ENCODE data around the gene FOXF2.

The FOXF2 gene

DNA sequence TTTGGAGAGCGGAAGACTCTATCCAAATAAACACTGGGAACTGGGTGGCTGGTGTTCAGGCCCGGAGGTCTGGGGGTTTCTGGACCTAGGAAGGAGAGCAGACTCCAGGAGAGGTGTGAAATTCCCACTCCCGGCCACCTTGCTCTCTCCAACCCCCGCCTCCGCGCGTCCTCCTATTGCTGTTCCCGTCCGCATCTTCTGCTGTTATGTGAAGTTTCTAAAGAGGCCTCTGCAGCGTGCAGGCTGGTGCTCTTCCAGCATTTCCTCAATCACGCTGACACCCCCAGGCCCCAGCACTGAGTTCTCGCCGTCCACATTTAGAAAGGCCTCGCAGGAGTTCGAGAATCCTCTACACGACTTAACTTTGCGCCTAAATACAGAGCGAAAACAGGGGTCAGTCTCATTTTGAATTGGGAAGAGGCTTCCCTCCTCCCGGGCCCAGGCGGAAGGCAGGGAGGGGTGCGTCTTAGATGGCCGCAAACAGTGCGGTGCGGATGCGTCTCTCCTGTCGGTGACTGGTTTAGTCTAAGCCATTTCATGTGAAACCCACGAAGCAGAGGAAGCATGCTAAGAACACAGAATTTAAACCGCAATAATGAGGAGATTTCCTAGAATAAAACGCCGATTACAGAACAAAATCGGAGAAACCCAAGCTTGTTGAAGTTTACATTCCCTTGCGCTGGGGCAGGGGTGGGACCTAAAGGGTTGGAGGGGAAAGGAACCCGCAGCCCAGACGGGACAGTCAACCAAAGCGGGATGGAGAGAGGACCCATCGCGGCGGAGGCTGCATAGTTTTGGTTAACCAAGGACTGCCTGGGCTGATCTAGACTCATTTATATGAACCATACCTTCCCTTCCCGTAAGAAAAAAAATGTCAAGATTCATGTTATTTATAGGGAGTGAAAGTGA, 4.0 kb upstream of the FOXF2 start:
- peaks cover 98% of the 10 kb centered on the region for H3K27me3 ChIP-seq (ENCODE audit: control insufficient read depth, insufficient read depth, low read length)
- no peak overlapping the region for H3K27ac ChIP-seq (ENCODE audit: low read depth, low read length)
- no peak overlapping the region for H3K4me3 ChIP-seq (ENCODE audit: low read depth, low read length)
- no peaks in the 10 kb centered on the region for H3K9me3 ChIP-seq (ENCODE audit: control insufficient read depth, insufficient read depth, low read length)
- H3K4me1 ChIP-seq (ENCODE audit: control insufficient read depth, insufficient read depth, low read length): peaks cover 20% of the 10 kb centered on the region
- H3K9ac ChIP-seq (ENCODE audit: low read depth, low read length): no peak overlapping the region
- H3K36me3 ChIP-seq (ENCODE audit: control insufficient read depth, insufficient read depth, low read length): no peaks in the 10 kb centered on the region

DNA sequence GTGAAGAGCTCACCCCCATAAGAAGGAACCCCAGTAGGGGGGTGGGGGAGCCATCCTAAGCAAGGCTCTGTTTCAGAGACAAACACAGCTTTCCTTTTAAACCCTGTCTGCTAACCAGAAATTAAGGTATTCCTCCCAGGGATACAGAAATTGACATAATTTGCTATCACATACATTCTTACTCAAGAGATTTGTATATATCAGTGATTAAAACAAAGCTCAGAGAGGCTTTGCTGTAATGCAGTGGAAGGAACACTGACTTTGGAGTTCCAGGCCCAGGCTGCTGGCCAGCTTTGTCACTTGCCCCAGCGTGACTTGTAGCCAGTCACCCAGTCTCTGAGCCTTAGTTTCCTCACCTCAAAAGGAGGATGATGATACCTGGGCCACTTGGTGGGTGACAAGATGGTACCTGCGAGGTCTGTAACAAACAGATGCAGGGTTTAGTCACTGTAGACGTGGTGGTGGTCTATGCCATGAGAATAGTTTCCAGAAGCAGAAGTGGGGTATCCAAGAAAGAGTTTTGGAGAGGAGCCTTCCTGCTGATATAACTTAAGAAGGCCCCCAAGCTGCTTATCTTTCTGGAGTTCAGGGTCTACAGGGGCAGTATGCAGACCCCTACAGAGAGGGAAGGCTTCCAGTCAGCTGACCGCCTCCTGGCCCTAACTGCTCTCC, 3.2 kb upstream of the FOXF2 start:
- H3K4me1 ChIP-seq (ENCODE audit: control insufficient read depth, insufficient read depth, low read length): peaks cover 19% of the 10 kb centered on the region
- no peak overlapping the region for H3K27ac ChIP-seq (ENCODE audit: low read depth, low read length)
- peaks cover 98% of the 10 kb centered on the region for H3K27me3 ChIP-seq (ENCODE audit: control insufficient read depth, insufficient read depth, low read length)
- H3K36me3 ChIP-seq (ENCODE audit: control insufficient read depth, insufficient read depth, low read length): no peaks in the 10 kb centered on the region
- H3K9me3 ChIP-seq (ENCODE audit: control insufficient read depth, insufficient read depth, low read length): no peaks in the 10 kb centered on the region
- no peak overlapping the region for H3K9ac ChIP-seq (ENCODE audit: low read depth, low read length)
- H3K4me3 ChIP-seq (ENCODE audit: low read depth, low read length): no peak overlapping the region

DNA sequence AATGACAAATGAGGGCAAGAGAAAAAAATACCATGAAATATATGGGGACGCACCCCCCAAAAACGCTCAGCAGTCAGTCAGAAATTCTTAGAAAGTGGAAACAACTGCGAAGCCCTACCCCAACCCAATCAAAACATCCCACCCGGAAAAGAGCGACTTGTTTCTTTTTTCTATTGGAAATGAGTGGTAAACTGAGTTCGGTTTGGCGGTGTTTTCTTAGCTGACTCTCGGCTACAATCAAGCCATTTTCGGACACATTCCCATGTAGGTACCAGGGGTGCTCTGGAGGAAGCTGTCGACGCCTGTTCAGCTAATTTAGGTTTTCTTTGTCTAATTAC, 1.9 kb upstream of the FOXF2 start:
- Histone ChIP-seq H3K27me3 (ENCODE audit: control insufficient read depth, insufficient read depth, low read length) (peaks cover 98% of the 10 kb centered on the region), H3K9me3 (ENCODE audit: control insufficient read depth, insufficient read depth, low read length) (no peaks in the 10 kb centered on the region)

DNA sequence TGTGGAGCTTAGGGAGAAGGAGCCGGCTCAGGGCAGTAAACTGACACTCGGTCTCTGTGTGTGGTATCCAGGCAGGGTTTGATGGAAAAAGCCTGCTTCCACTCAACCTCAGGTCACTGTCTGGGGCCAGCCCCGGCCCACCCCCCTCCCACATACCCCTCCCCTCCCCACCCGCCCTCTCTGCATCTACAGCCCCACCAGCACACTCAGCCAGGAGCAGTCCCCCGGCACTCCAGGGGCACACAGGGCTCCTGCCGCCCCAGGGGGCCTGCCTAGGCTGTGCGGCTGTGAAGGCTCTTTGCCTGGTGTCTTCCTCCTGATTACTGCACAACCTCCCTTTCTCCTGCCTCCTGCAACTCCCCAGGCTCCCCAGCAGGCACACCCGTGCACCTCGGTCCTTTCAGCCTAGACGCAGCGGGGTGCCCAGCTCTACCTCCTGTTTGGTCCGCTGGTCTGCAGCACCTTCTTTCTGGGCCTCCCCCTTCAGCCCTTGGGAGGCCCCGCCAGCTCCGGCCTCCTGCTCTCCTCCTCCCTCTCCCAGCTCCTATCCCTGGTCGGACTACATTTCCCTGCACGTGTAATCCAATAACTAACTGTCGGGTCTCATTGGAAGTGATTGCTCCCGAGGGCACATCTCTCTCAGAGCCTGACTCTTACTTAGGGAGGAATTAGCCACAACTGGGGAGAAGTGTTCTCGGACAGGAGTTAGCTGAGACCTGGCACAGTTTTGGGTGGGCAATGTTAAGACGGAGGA, 1.3 kb upstream of the FOXF2 start:
- Histone ChIP-seq H3K4me1 (ENCODE audit: control insufficient read depth, insufficient read depth, low read length) (peaks cover 21% of the 10 kb centered on the region), H3K9ac (ENCODE audit: low read depth, low read length) (no peak overlapping the region), H3K4me3 (ENCODE audit: low read depth, low read length) (no peak overlapping the region), H3K27ac (ENCODE audit: low read depth, low read length) (no peak overlapping the region), H3K27me3 (ENCODE audit: control insufficient read depth, insufficient read depth, low read length) (peaks cover 98% of the 10 kb centered on the region), H3K36me3 (ENCODE audit: control insufficient read depth, insufficient read depth, low read length) (no peaks in the 10 kb centered on the region), H3K9me3 (ENCODE audit: control insufficient read depth, insufficient read depth, low read length) (no peaks in the 10 kb centered on the region)

More for the DNA sequence above, 1.9 kb upstream of the FOXF2 start:
- Histone ChIP-seq H3K4me3 (ENCODE audit: low read depth, low read length) (no peak overlapping the region), H3K36me3 (ENCODE audit: control insufficient read depth, insufficient read depth, low read length) (no peaks in the 10 kb centered on the region), H3K9ac (ENCODE audit: low read depth, low read length) (no peak overlapping the region), H3K4me1 (ENCODE audit: control insufficient read depth, insufficient read depth, low read length) (peaks cover 17% of the 10 kb centered on the region), H3K27ac (ENCODE audit: low read depth, low read length) (no peak overlapping the region)

DNA sequence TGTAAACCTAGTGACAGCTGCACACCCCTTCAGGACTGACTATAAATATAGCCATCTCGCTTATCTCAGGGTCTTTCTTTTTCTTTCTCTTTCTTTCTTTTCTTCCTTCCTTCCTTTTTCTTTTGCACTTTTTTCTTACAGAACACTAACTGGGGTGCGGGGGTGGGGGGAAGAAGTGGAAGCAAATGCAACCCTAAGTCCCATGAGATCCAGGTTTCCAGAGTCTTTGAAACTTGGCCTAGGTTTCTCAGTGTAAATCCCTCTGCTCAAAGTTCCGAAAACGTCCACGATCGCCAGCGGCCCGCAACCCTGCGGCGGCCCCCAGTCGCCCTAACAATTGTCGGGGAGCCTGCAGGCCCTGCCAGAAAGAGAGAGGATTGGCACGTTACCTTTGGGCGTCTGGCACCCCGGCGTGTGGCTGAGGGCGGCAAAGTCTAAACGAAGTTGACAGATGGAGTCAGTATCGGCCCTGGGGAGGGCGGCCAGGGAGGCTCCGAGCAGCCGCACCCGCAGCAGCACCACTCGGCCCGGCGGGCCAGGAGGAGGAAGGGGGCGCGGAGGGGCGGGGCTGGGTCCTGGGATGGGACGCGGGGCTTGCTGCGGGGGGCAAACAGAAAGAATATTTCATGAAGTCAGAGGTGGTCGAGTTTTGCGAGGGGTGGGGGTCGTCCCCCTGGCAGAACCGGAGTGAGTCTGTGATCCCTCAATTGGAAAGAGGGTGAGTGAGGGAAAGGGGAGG, 577 bp upstream of the FOXF2 start:
- Histone ChIP-seq H3K9me3 (ENCODE audit: control insufficient read depth, insufficient read depth, low read length) (no peaks in the 10 kb centered on the region), H3K4me1 (ENCODE audit: control insufficient read depth, insufficient read depth, low read length) (peaks cover 25% of the 10 kb centered on the region), H3K4me3 (ENCODE audit: low read depth, low read length) (peak overlapping the region; percentile 6; the same call in 1 of the 2 replicates), H3K36me3 (ENCODE audit: control insufficient read depth, insufficient read depth, low read length) (no peaks in the 10 kb centered on the region), H3K9ac (ENCODE audit: low read depth, low read length) (no peak overlapping the region), H3K27me3 (ENCODE audit: control insufficient read depth, insufficient read depth, low read length) (peaks cover 98% of the 10 kb centered on the region), H3K27ac (ENCODE audit: low read depth, low read length) (no peak overlapping the region)

DNA sequence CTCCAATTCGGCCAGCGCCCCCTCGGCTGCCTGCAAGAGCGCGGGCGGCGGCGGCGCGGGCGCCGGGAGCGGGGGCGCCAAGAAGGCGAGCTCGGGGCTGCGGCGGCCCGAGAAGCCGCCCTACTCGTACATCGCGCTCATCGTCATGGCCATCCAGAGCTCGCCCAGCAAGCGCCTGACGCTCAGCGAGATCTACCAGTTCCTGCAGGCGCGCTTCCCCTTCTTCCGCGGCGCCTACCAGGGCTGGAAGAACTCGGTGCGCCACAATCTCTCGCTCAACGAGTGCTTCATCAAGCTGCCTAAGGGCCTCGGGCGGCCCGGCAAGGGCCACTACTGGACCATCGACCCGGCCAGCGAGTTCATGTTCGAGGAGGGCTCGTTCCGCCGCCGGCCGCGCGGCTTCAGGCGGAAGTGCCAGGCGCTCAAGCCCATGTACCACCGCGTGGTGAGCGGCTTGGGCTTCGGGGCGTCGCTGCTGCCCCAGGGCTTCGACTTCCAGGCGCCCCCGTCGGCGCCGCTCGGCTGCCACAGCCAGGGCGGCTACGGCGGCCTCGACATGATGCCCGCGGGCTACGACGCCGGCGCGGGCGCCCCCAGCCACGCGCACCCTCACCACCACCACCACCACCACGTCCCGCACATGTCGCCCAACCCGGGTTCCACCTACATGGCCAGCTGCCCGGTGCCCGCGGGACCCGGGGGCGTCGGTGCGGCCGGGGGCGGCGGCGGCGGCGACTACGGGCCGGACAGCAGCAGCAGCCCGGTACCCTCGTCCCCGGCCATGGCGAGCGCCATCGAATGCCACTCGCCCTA, 963 bp downstream of the FOXF2 start:
- Histone ChIP-seq H3K36me3 (ENCODE audit: control insufficient read depth, insufficient read depth, low read length) (no peaks in the 10 kb centered on the region), H3K4me3 (ENCODE audit: low read depth, low read length) (peak overlapping the region; percentile 32; the same call in 1 of the 2 replicates), H3K27me3 (ENCODE audit: control insufficient read depth, insufficient read depth, low read length) (peaks cover 98% of the 10 kb centered on the region), H3K4me1 (ENCODE audit: control insufficient read depth, insufficient read depth, low read length) (peaks cover 16% of the 10 kb centered on the region), H3K9me3 (ENCODE audit: control insufficient read depth, insufficient read depth, low read length) (no peaks in the 10 kb centered on the region), H3K27ac (ENCODE audit: low read depth, low read length) (no peak overlapping the region), H3K9ac (ENCODE audit: low read depth, low read length) (no peak overlapping the region)

DNA sequence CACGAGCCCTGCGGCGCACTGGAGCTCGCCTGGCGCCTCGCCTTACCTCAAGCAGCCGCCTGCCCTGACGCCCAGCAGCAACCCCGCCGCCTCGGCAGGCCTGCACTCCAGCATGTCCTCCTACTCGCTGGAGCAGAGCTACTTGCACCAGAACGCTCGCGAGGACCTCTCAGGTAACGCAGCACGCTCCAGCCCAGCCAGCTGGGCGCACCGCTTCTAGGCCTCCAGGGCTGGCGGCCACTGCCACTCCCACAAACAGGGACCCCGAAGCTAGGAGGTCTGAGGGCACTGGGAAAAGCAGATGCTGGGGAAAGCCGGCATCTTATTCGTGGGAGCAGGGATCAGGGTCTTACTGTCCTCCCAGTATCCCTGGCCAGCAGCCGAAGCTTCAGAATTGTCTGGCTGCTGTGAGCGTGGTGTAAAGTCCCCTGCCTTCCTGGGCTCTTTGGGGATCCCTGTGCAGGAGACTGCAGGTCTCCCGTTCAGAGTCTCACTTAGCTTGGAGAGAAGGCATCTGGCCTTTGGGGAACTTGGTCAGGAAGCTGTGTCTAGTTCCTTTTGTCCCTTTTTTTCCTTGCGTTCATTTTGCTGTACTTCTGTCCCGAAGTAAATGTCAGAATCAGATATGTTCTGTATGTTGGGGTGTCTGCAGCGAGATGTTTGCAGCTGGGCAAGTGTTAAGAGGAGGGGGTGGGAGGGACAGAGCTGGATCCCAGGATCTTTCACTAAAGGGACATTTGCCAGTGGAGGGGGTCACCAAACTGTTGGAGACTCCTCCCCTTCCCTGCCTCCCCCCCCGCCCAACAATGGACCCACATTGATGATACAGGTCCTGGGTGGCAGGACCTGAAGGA, 1.8 kb downstream of the FOXF2 start:
- Histone ChIP-seq H3K36me3 (ENCODE audit: control insufficient read depth, insufficient read depth, low read length) (no peaks in the 10 kb centered on the region), H3K27ac (ENCODE audit: low read depth, low read length) (no peak overlapping the region), H3K4me1 (ENCODE audit: control insufficient read depth, insufficient read depth, low read length) (peaks cover 16% of the 10 kb centered on the region), H3K4me3 (ENCODE audit: low read depth, low read length) (no peak overlapping the region), H3K27me3 (ENCODE audit: control insufficient read depth, insufficient read depth, low read length) (peaks cover 98% of the 10 kb centered on the region), H3K9me3 (ENCODE audit: control insufficient read depth, insufficient read depth, low read length) (no peaks in the 10 kb centered on the region), H3K9ac (ENCODE audit: low read depth, low read length) (no peak overlapping the region)

DNA sequence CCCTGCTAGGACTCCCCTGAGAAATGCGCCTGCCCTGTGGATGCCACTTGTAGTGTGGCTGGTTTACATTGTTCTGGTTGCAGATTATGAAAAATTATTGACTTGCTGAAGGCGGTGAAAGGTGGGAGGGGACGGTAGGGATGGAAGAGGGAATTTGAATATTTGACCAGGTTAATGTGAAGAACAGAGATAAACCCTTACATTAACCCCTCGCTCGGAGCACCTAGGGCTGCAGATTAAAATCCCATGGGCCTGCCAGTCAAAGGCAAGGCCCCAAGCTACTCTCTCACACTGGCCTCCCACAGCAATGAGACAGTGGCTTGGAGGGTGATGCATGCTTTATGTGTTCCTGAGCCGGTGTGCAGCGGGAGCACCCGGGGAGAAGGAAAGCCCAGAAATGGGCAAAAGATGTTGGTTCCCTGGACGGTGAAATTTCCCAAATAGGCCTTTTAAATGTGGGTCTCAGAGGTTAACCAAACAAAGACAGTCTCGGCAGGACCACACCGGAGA, 2.5 kb downstream of the FOXF2 start:
- Histone ChIP-seq H3K9me3 (ENCODE audit: control insufficient read depth, insufficient read depth, low read length) (no peaks in the 10 kb centered on the region), H3K4me3 (ENCODE audit: low read depth, low read length) (no peak overlapping the region), H3K4me1 (ENCODE audit: control insufficient read depth, insufficient read depth, low read length) (peaks cover 16% of the 10 kb centered on the region), H3K9ac (ENCODE audit: low read depth, low read length) (no peak overlapping the region), H3K36me3 (ENCODE audit: control insufficient read depth, insufficient read depth, low read length) (no peaks in the 10 kb centered on the region), H3K27me3 (ENCODE audit: control insufficient read depth, insufficient read depth, low read length) (peaks cover 98% of the 10 kb centered on the region), H3K27ac (ENCODE audit: low read depth, low read length) (no peak overlapping the region)

DNA sequence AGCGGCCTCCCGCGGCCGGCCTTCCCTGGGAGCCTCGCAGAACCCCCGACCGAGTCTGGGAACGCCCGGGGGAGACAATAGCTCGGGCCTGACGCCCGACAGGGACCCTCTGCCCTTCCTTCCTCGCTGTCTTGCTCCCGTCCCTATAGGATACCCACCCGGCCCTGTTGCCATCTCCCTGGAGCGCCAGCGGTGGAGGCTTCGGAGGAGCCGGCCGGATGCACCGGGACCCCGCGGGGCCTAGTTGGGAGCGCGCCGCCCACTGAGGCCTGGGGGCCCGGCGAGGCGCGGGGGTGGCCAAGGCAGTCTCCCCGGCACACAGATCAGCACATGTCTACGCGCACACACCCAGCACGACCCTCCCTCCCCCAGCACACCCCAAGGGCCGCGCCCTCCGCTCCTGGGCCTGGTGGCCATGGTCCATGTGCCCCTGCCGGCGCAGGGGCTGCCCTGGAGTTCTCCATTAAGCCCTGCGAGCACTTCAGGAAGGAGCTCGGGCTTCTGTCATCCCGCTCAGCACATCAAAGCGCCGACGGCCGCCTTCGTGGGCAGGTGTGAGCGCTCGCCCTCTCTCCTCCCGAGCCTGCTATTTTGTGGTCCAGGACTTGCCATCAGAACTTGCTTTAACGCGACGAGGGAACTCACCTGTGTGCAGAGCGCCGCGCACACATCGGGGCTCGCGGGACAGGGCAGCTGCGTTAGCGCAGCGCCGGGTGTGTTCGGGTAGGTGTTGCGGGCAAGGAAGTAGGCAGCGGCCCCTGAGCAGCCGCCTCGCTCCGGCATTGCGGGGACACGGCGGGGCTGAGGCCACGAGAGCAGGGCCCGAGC, 3.7 kb downstream of the FOXF2 start:
- Histone ChIP-seq H3K9me3 (ENCODE audit: control insufficient read depth, insufficient read depth, low read length) (no peaks in the 10 kb centered on the region), H3K27ac (ENCODE audit: low read depth, low read length) (no peak overlapping the region), H3K36me3 (ENCODE audit: control insufficient read depth, insufficient read depth, low read length) (no peaks in the 10 kb centered on the region), H3K4me3 (ENCODE audit: low read depth, low read length) (no peak overlapping the region), H3K27me3 (ENCODE audit: control insufficient read depth, insufficient read depth, low read length) (peaks cover 98% of the 10 kb centered on the region), H3K4me1 (ENCODE audit: control insufficient read depth, insufficient read depth, low read length) (peaks cover 13% of the 10 kb centered on the region), H3K9ac (ENCODE audit: low read depth, low read length) (no peak overlapping the region)
